CD4-positive, alpha-beta T cell treated with Interleukin-4 for 4 hours (primary cell): ENCODE measurements around the gene APLF.
"Not testable (repeated sequence)": the region's sequence is repeated elsewhere in the genome, so short reads cannot be mapped to it uniquely, and the experiment has no call there.

Experiments used
- DNase-seq: peaks from one replicate; pipeline ENCODE4 v3.0.0-alpha.2; 2020

Gene APLF

DNA sequence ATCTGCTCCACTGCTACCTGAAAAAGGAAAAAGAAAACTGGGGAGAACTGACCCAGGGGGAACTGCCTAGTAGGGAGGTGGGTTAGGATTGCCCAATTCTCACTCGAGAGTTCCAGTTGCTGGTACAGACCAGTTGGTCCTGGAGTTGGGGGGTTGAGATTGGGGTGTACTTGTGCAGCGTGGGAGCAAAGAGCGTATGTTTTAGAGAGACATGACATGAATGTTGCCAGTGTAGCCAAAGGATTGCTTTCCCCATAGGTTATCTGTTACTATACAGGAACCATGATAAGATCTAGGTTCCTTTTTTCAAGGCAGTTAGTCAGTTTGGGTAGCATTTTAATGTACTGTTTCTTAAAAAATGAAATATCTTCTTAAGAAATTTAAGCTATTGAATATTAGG lies 68.6 kb downstream of the APLF start:
- no peak for DNase-seq

DNA sequence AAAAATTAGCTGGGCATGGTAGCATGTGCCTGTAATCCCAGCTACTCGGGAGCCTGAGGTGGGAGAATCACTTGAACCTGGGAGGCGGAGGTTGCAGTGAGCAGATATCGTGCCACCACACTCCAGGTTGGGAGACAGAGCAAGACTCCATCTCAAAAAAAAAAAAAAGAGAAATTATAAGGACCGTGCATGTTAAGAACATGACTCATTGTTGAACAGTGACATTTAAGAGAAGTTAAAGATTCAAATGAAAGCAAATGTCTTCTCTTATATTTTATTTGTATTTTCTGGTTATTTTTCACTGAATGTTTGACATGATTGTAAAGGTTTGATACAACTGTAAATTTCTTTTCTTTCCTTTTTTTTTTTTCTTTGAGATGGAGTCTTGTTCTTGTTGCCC lies 69.6 kb downstream of the APLF start:
- DNase-seq: no peak

DNA sequence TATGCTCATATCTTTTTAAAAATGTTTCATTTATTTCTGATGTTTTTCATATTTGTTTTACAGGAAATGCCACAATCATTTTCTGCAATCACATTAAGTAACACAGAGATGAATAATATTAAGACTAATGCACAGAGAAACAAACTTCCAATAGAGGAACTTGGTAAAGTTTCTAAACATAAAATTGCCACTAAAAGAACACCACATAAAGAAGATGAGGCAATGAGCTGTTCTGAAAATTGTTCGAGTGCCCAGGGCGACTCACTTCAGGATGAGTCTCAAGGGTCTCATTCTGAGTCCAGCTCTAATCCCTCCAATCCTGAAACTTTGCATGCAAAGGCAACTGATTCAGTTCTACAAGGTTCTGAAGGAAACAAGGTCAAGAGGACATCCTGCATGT lies 70.4 kb downstream of the APLF start:
- no peak for DNase-seq

DNA sequence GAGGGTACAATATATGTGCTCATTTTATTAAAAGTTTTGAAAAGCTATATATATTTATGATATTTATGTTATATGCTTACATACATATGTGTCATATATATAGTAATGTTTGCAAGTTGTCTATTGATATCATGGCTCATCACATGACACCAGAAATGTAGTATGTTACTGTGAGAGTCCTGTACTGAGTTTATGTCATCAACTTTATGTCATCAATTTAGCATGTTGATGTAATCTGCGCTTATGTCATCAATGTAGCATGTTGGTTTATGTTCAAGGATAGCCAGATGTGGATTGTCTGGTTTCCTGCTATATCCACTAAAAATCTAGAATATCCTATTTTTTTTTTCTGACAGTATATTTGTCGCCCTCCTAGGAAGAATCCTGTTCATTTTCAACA lies 77.4 kb downstream of the APLF start:
- no peak for DNase-seq

DNA sequence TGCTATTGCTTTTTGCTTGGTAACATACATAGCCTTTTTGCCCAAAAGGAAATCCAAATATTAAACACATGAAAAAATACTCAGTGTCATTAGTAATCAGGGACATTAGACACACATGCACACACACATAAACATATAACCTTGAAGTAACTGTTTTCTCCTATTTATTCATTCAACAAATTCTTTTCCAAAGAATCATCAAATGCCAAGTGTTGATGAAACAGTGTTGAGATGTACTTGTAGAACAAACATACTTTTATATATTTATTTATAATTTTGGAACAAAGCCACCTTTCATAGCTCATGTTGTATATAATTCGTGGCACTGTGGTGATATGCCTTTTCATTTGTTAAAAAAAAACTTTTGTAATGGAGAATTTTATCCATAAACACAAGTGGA lies 81.0 kb downstream of the APLF start:
- no peak for DNase-seq

DNA sequence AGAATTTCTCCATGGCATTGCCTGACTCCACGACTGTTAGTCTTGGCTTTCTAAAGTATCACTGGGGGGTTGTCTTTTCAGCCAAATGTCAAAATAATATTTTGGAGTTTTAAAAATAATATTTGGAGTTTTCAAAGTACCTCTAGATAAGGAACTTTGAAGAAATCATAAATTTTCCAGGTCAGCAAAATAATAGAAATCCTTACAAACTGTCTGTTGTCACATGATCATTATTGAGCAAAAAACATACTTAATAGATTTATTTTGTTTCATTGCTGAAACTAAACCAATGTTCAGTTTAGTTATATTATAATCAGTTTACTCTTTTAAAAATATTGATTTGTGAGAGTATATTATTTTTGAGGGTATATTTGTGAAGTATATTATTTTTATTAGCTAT lies 85.7 kb downstream of the APLF start:
- DNase-seq: no peak

DNA sequence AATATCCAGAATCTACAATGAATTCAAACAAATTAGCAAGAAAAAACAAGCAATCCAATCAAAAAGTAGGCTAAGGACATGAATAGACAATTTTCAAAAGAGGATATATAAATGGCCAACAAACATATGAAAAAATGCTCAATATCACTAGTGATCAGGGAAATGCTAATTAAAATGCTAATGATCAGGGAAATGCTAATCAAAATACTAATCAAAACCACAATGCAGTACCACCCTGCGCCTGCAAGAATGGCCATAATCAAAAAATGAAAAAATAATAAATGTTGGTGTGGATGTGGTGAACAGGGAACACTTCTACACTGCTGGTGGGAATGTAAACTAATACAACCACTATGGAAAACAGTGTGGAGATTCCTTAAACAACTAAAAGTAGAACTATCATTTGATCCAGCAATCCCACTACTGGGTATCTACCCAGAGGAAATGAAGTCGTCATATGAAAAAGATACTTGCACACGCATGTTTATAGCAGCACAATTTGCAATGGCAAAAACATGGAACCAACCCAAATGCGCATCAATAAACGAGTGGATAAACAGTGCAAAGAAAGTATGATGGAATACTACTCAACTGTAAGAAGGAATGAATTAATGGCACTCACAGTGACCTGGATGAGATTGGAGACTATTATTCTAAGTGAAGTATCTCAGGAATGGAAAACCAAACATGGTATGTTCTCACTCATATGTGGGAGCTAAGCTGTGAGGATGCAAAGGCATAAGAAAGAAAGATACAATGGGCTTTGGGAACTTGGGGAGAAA lies 88.2 kb downstream of the APLF start:
- DNase-seq: not testable (repeated sequence)

DNA sequence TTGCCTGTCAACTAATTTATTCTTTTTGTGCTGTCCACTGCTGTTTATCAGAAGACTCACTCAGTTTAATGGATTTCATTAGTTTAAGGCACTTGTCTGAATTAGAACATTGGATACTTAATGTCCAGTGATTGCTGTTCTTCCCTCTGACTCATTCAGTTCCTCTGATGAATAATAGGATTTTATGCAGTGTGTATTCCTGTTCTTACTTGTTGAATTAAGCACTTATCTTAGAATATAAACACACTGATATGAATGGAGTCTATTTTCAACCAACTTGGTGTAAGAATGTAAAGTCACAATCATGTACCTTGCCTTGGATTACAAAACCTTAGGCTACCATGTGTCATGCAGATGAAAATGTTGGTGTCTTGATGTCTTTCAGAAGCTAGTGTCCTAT lies 89.0 kb downstream of the APLF start:
- no peak for DNase-seq

DNA sequence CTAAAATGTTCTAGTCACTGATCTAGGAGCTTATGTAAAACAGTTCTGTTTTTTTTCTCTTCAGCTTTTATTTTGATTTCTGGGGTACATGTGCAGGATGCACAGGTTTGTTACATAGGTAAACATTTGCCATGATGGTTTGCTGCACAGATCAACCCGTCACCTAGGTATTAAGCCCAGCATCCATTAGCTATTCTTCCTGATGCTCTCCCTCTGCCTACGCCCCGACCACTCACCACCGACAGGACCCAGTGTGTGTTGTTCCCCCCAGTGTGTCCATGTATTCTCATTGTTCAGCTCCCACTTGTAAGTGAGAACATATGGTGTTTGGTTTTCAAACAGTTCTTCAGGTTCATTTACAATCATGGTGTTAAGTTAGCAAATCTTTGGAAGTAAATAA lies 91.2 kb downstream of the APLF start:
- DNase-seq: no peak

DNA sequence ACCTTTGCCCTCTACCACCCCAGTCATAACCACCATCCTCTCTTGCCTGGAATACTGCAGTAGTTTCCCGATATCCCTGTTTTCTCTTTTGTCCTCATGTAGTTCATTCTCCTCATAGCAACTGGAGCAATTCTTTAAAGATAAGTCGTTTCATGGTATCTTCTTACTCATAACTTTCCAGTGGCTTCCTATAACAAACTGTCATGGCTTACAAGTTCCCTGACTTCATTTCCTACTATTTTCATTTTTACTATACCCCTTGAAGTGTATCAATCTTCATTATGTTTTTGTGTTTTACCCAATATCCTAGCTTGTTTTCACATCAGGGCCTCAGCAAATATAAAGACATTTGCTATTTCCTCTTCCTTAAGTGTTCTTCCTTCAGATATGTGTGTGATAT lies 92.3 kb downstream of the APLF start:
- DNase-seq: no peak

DNA sequence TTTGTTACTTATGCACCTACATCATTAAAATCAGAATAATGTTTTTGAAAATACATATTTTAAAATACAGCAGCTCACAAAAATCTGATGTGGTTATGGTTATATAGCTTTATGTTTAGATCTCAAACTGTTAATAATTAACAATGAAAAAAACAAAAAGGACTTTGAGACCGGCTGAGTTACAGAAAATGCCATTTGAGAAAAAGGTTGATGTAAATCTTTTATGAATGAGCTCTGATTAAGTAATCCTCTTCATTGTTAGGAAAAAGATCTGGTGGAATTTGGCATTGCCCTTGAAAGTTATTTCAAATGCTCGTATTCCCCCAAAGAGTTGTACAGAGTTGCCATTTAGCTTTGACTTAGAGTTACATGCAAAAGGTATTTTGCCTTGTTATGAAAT lies 93.2 kb downstream of the APLF start:
- DNase-seq: no peak

DNA sequence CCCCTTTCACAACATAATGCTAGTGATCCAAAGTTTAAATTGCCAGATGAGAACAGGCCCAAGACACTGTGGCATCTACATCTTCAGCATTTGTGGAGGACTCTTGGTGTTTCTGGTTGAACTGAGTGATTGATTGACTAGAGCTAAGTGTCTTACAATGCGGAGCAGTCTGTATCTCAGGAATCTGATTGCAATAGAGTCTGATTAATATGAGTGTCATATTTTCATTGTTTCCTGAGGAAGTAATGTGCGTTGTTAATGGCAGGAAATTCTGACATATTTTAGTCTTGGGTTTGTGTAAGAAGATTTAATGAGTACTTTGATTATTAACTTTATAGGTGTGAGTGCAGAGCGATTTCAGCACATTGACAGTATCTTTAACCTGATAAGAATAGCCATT lies 94.0 kb downstream of the APLF start:
- no peak for DNase-seq

DNA sequence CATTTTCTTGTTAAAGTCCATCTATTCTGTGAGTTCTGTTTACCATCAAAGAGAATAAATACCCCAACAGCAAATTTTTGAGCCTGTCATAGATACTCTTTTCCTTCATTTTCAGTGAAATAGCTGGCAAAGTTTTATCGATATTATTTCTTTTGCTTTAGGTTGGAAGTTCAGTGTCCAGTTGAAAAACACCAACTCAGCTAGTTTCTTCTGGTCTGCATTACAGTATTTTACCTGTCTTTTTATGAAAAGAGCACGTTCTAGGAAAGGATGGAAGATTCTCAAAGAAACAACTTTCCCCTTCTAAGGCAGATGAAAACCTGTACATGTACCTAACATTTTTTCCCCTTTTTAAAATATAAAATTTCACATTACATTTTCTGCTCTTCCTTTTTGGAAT lies 95.5 kb downstream of the APLF start:
- no peak for DNase-seq

DNA sequence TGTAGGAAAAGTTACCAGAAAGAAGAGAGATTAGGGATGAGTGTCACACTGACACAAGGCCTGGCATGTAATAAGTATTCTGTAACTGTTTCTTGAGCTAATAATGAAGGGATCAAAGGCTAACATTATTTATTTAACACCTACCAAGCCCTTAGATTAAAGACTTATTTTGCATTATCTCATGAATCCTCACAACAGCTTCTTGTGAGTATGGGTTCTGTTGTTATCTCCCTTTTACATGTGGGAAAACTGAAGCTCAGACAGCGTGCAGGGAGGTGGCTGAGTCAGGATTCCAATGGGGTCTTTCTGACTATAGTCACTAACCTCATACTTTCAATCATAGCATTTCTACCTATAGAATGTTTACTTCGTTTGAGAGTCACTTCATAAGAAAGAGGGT lies 97.0 kb downstream of the APLF start:
- DNase-seq: no peak

DNA sequence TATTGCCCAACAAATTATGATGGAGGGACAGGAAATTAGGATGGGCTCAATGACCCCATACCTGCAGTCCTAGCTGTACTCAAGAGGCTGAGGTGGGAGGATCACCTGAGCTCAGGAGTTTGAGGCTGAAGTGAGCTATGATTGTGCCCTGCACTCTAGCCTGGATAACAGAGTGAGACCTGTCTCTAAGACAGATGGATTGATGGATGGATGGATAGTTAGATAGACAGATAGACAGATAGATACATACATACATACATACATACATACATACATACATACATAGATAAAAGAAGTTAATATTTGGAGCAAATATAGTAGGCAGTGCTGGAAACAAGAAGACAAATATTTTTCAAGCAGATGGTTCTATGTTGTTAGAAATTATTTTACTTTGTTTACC lies 97.9 kb downstream of the APLF start:
- DNase-seq: no peak

DNA sequence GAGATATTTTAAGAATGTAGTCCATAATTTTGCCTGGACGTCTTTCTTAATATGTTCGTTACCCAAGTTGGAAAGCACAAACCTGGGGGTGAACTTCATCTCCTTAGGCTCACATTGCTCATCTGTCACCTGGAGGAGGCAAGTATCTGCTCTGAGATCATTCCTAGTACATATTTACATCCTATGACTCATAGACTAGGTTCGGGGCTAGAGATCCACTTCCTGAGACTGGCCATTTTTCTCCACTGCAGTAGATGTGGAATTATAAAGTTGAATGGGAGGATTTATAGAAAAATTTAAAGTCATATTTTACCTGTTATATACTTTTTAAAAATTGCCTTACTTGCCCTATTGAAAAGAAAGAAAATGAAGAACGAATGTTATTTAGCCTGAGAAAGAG lies 98.5 kb downstream of the APLF start:
- no peak for DNase-seq

DNA sequence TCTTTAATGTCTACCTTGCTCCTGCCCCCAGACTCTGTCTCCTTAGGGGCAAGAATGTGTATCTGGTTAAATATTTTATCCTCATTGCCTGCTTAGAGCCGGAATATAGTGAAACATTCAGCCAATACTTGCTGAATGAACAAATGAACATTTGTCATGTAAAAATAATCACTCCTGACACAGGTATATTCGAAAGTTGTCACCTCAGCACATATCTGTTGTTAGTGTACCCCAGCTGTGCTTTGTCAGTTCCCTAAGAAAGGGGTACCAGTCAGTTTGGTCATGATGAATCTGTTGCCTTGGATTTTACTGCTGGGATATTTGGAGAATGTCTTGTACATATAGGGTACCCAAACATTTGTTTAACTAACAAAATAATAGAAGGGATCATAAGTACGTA lies 99.0 kb downstream of the APLF start:
- DNase-seq: no peak

DNA sequence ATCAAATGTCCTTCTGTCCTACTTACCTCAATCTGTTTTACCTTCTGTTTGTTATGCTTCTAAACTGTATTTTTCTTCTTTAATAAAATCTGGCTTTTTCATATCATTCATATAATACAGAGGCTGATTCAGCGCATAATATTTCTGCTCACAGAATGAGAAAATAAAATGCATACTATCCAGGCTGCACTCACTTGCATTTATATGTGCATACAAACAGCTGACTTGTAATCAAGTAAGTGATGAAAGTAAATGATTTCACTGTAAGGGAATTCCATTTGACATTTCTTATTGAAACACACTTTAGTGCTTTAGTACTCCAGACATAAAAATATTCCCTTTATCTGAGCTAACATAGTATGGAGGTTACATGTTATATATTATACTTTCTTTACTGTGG lies 100.7 kb downstream of the APLF start:
- no peak for DNase-seq

DNA sequence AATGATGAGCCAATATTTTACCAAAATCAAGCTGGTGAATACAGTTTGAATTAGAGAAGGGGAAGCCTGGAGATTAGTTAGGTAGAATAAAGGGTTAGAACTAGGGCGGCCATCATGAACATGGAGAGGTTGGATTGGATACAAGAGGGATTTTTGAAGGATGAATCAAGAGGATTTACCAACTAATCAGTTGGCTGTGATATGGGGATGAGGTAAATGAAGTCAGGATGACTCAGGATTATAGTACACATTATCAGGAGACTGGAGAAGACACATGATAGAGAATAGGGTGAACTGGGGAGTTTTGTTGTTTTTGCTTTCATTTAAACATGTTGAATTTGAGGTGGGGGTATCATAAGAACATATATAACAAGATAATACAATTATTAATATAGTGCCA lies 102.2 kb downstream of the APLF start:
- no peak for DNase-seq

DNA sequence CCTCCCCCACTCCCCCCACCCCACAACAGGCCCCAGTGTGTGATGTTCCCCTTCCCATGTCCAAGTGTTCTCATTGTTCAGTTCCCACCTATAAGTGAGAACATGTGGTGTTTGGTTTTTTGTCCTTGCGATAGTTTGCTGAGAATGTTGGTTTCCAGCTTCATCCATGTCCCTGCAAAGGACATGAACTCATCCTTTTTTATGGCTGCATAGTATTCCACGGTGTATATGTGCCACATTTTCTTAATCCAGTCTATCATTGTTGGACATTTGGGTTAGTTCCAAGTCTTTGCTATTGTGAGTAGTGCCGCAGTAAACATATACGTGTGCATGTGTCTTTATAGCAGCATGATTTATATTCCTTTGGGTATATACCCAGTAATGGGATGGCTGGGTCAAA lies 103.0 kb downstream of the APLF start:
- DNase-seq: not testable (repeated sequence)

DNA sequence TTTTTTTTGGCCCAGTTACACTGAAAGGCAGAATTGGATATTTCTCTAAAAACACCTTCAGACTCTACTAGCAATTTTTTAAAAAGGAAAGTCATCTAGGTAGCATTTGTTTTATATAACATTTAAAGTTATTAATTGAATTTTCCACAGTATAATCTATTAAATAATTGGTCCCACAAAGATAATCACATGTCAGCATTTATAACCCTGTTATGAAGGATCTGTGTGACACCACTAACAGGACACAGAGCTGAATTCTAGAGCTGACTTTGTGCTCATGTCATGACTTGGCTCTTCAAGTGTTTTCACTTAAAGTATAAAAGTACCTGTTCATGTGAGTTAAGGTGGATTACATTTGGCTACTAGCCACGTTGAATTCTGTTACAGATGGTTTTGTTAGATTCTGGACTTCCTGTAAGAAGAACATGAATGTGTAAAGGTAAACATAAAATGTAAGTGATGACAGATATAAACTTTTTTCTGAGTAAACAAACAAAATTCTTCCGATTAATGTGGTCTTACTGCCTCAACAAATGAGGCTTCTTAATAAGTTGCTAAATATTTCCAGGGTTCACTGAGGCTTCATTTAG lies 106.9 kb downstream of the APLF start:
- DNase-seq: no peak

DNA sequence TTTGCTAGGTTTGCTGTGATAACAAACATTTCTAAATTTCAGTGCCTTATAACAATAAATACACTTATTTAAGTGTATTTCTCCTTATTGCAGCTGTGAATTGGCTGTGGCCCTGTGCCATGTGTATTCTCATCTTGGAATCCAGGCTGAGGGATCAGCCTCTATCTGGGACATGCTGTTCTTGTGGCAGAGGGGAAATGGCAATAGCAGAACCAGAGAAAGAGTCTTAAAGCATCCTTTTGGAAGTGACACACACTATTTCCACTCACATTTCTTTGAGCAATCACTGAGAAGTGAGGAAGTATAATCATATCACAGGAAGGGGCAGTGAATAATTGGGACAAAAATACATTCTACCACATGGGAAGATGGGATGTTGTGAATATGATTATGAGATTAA lies 109.8 kb downstream of the APLF start:
- no peak for DNase-seq

DNA sequence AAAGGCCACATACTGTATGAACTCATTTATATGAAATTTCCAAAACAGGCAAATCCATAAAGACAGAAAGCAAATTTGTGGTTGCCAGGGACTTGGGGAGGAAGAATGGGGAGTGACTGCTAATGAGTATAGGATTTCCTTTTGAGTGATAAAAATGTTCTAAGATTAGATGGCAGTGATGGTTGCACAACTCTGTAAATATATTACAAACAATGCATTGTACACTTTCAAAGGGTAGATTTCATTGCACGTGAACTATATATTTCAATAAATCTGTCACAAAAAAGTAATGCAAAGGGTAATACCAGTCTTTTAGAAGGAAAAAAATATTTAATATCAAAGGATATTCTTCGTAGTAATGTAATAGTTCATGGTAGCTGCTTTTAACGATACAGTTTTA lies 112.3 kb downstream of the APLF start:
- no peak for DNase-seq

DNA sequence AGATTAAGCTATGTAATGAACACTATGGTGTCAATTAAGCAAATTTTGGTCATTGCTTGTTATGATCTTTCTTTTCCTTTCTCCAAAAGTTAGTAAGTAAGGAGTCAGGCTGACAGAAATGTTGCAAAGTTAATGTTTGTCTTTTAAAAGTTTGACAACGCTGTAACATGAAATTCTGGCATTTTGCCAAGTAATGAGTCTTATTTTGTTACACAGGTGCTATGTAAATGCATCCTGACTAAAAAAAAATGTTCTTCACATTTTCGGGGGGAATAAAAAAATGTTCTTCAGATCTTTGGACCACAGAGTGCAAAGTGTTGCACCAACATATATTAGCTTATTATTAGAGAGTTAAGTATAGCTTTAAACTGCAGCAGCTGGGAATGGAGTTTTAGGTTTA lies 121.2 kb downstream of the APLF start:
- no peak for DNase-seq

DNA sequence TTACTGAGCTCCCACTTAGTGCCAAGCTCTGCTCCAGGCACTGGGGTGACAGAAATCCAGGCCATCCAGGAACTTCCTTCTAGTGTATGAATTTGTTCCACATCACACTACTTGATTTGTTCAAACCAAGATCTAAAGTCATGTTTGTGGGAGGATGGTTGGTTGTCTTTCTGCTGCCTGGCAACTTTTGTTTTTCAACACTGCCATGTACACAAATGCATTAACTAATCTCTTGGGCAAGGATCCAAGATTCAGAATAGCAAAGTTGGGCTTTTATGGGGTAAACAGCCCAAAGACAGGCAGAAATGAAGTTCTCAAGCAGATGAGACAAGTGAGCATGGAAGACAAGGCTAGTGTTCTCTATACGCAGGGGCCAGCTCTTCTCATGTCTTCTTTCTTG lies 122.6 kb downstream of the APLF start:
- DNase-seq: no peak
